NOMO-1 (cell line): Measurements from ENCODE around the gene DNAJC25.

ENCODE experiments used
- DNase-seq, 2 experiments: peaks; one replicate each; lab custom pipeline; 2025; ENCODE audit not compliant: unreplicated experiment in 2 of 2; lab: John Stamatoyannopoulos, UW

The DNAJC25 gene

DNA sequence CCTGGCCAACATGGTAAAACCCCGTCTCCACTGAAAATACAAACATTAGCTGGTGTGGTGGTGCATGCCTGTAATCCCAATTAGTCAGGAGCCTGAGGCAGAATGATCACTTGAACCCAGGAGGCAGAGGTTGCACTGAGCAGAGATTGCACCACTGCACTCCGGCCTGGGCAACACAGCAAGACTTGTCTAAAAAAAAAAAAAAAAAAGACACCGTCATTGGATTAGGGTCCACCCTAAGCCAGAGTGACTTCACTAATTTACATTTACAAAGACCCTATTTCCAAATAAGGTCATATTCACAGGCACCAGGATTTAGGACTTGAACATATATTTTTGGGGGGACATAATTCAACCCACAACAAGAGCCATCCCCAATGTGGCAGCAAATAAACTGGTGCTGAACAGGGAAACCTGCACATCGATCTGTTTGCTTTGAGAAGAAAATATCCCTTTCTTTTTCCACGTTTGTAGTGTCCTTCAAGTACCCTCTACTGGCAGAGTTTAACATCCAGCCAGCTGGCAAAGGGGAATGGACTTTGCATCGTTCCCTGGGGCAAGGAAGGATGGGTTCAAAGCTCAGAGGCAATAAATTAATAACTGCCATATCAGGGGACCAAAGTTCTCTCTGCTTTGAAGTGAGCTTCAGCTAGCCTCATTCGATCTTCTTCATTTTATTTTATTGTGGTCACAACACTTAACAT, 3.7 kb upstream of the DNAJC25 start:
- no peak for DNase-seq

DNA sequence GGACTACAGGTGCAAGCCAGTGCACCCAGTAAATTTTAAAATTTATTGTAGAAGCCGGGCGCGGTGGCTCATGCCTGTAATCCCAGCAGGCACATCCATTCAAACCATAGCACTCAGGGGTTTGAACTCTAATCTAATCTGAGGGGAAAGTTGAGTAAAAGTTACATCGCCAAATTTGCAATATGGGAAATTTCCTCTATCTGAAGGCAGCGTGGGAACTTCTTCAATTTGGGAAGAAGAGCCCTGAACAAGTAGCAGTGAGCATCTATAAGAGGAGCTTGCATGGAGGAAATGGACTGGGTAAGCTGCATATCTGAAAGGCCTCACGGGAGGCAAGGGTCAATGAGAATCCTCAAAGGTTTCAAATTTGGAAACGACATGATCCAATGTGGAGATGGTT, 2.7 kb upstream of the DNAJC25 start:
- DNase-seq, result no peak

DNA sequence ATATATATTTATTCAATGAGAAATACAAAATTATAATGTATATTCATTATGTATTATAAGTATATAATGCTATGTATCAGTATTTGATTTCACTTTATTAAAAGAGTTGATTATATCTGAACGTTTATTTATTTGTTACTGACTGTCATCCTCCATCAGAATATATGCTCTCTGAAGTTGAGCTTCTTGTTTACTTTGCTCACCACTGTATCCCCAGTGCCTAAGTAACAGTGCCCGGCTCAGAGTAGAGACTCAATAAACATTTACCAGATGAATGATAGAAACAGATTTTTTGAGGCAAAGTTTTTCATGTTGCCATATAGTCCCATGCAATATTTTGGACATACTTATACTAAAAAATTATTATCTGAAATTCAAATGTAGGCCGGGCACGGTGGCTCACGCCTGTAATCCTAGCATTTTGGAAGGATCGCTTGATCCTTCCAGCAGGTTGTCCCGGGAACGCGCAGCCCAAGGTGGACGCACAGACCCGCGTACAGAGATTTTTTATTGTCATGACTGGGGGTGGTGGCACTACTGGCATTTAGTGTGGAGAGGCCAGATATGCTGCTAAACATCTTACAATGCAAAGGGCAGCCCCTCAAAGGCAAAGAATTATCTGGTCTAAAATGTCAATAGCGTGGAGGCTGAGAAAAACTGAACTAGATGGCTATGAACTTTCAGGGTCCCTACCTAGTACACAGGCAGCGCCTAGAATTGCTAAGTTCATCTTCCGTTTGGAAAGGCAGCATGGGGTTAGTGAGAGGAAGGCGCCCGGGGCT, 761 bp upstream of the DNAJC25 start:
- DNase-seq, result peak in 1 of 2 experiments; percentile 49

DNA sequence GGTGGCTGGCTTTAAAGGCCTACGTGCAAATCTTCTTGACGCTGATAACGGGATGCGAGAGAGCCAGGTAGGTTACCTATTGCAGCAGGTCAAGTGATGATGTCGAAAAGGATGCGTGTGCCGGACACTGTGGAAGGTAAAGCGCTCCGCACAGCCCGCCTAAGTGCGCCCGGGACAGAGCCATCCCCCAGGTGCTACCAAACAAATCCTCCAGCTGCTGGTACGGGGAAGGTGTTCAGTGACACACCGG, 245 bp upstream of the DNAJC25 start:
- DNase-seq, result no peak

DNA sequence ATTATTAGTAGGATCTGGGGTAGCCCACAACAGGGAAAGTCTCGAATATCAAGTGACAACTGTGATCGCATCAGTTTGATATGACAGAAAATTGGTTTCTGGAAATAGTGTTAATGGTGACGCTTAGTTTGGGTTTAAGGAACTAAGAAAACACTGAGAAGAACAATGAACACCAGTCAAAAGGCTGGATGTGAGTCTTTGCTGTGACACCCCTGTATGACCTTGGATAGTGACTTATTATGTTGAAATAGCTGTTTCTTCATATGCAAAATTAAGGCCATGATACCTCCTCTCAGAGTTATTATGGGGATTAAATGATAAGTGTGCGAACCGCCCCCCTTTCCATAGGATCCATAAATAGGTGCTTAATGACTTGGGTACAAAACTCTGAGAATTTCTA, 926 bp downstream of the DNAJC25 start:
- peak; percentile 21 to 44 for DNase-seq

DNA sequence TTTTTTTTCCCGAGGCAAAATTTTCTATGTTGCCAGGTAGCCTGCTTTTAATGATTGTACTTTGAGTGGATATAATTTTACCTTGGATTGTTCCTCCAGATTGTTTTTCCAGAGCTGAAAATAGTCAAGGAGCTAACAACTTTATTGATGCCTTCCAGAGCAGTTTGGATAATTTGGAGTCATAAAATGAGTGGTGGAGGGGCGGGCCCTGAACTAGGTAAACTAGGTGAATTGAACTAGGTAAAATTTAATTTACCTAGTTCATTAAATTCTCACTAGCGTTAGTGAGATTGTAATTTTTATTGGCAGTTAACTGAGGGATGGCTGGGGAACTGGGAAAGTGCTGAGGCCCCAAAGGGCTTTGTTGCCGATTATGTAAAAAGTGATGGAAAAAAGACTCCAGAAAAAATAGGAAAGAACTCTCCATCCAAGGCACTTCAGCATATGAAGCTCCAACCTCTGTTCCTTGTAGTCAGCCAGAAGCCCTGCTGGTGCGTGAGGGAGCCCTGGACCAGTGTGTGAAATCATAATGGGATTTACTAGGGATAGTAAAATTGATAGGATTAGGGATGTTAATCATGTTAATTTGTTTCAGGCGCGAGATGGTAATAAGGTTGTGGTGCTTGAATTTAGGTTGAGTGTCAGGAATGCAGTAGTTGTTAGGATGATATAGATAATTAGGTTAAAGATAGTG, 1.7 kb downstream of the DNAJC25 start:
- DNase-seq, result no peak

DNA sequence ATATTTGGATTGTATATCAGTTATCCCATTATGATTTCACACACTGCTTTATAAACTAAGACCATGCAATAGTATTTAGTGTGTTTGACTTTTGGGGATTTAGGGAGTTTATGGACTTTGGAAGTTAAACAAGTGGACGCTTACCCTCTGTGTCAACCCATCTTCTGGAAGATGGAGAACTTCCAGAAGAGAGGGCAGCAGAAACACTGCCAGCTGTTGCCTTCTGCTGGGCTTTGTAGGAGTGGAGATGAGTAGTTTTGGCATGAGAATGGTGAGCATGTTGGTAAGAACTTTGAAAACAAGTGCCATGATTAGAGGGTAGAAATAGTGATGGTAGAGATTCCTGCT, 2.2 kb downstream of the DNAJC25 start:
- no peak for DNase-seq

DNA sequence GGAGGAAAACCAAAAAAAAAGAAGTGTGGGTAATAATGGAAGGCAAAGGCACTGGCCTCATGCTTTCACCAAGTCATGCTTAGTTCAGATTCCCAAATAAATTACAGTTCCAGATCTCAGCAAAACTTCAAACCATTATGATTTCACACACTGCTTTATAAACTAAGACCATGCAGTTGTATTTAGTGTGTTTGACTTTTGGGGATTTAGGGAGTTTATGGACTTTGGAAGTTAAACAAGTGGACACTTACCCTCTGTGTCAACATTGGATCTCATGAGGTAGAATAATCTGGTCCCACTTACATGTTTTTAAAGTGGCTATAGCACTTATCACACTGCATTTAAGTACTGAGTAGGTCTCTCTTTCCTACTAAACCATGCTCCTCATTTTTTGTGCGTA, 3.7 kb downstream of the DNAJC25 start:
- no peak for DNase-seq

DNA sequence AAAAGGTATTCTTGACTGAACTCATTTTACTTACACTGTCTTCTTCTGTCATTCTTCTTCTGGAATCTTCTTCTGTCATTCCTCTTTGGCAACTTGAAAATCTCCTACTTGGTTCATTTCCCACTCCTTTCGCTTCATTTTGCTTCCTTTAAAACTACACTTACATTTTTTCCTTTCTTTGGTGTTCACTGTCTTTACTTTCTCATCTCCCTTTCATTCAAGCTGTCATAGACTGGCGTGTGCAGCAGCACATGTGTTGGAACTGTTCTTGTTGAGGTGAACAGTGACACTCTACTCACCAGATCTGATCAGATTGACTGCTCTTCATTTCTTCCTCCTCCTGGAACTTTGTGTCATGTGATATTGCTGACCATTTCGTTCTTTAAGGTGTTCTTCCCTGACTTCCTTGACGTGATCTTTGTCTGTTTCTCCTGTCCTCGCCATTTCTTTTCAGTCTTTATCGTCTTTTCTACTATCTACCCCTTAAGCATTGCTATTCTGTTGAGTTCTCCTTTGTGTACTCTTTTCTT, 6.4 kb downstream of the DNAJC25 start:
- no peak for DNase-seq

DNA sequence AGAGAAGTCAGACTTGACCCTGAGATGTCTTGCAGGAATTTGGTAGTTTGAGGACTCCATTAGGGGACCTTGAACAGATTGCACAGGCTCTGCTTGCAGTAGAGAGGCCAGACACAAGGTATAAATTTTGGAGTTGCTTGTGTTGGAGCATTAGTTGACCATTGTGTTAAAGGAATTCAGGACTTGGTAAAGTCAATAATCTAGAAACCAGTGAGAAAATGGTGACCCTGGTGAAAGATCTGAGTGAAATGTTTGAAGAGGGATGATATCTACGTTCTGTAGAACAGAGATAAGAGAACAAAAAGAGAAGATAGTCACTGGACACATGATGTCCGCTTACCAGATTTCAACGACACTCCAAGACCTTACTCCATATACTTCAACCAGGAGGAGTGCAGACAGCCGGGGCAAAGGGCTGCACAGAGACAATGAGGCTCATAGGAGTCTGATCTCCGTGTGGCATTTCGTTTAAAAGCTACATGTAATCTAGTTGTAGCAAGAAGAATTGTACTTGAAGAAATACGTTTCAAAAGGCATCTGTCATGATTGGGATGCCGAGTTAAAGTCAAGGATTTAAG, 13.2 kb downstream of the DNAJC25 start:
- no peak for DNase-seq

DNA sequence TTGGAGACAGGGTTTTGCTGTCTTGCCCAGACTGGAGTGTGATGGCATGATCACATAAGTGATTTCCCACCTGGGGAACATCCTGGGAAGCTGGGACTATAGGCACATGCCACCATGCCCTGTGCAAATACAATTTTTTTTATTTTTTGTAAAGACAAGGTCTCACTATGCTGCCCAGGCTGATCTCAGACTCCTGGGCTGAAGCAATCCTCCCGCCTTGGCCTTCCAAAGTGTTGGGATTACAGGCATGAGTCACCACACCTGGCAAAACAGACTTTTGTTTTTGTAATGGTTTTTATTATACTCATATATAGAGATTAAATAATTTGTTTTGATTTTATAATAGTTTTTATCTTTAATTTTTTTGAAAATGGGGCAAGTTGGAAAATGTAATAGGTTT, 14.7 kb downstream of the DNAJC25 start:
- DNase-seq, result no peak

DNA sequence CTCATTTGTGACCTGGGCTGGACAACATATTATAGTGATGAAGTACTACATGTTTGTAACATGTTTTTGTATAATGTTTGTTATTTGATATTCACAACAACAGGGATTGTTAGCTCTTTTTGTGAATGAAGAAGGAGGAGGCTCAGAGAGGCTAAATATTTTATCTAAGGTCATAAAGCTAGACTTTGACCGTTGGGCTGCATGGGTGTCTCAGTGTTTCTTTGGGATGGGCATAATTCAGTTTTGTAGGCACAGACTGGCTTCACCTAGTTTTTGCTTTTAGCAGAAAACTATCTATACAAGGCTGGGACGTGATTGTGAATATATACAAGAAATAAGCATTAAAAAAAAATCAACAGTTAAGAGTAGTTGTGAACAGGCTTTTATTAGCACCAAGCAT, 15.3 kb downstream of the DNAJC25 start:
- no peak for DNase-seq

DNA sequence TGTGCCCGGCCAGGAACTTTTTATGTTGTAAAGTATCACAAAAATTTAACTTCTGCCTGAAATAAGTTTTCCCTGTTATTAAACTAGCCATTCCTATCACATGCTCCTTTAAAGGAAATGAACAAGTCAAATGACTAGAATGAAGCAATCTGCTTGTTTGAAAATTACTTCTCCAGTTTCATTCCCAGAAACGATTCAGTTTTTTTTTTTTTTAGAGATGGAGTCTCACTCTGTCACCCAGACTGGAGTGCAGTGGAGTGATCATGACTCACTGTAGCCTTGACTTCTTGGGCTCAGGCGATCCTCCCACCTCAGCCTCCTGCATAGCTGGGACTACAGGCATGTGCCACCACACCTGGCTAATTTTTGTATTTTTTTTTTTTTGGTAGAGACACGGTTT, 16.9 kb downstream of the DNAJC25 start:
- no peak for DNase-seq

DNA sequence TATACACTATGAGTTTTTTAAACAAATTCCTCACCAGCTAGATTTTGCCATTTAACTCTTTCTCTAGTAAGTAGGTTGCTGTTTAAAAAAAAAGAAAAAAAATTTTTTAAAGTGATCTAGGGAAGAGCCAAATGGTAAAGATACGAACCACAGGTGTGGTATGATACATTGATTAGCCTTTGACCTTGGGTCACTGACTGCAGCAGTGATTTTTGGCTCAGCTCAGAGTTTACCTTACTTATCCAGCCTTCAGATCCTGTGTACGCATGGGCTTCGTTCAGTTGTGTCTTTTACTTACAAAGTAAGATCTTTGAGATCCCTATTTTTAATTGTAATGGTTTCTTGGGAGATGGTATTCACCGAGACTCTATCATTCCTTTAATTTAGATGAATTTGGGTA, 17.9 kb downstream of the DNAJC25 start:
- no peak for DNase-seq

DNA sequence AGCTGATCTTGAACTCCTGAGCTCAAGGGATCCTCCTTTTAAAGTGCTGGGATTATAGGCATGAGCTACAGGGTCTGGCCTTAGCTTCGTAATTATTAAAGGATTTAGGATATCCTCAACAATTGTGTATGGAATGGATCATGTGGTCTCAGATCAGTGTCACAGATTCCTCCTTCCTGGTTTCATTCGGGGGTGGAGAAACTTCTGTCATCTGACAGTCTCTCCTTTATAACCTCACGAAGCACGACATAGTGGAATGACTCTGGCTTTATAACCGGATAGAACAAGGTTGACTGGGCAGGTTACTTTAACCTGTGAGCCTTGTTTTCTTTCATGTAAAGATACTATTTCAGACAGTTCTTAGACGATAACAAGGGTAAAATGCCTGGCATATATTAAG, 25.9 kb downstream of the DNAJC25 start:
- no peak for DNase-seq

DNA sequence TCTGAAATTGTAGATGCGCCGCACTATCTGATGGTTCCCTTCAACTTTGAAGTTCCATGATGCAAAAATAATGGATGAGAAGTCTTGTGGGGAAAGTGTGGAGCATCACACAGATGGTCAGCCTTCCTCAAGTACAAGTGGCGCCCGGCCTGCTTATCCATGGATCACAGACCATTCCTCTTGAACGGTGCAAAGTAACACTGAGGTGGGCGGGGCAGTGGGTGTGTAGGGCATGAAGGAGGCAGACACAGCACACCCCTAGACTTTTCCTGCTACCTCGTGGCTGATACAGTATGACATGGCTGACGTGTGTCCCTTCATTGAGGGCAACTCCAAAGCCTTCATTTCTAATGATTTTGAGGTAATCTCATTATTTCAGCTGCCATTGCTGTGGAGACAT, 27.8 kb downstream of the DNAJC25 start:
- no peak for DNase-seq

DNA sequence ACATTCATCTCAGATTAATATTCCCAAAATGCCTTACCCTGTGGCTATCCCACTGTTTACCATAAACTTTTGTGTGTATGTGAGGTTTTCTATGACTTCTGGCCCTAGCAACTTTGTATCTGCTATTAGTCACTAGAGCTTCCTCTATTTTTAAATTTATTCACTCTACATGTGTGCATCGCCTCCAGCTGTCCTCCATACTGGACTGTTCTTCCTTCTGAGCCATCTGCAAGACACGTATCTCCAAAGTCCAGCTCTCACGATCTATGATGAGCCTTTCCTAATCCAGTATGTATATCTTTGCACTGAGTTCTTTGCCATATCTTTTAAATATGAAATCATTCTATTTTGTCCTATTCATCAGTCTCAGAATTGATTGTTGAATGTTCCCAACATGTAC, 28.6 kb downstream of the DNAJC25 start:
- DNase-seq, result no peak

DNA sequence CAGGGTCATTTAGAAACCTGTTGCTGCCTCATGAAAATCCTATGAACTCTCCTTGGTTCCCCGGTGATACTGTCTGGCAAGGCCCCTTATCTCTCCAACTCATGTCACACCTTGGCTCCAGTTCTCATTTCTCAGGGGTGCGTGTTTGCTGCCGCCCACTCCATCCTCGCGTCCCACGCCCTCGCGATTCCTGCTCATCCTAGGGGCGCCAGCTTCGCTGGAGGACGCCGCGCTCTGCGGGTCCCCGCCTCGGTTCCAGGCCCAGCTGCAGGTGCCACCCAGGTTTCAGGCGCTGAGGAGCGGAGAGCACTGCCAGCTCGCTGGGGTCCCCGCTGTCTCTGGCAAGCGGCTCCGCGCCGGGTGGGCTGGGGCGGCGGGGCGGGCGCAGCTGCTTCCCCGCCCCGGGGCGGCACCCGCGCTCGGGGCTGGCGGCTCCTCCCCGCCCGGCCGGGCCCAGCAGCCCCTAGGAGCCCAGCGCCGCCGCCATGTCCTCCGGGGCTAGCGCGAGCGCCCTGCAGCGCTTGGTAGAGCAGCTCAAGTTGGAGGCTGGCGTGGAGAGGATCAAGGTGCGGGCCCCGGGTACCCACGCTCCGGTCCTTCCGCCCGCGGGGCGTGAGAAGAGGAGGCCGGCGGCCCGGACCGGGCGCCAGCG, 30.1 kb downstream of the DNAJC25 start, which contains the start of gene GNG10:
Gene GNG10 (plus strand): TSS at position 456 of the 652 bp plus-strand sequence. CDS start 30 bp downstream, at position 486.
- DNase-seq, result peak; percentile 34 to 40

DNA sequence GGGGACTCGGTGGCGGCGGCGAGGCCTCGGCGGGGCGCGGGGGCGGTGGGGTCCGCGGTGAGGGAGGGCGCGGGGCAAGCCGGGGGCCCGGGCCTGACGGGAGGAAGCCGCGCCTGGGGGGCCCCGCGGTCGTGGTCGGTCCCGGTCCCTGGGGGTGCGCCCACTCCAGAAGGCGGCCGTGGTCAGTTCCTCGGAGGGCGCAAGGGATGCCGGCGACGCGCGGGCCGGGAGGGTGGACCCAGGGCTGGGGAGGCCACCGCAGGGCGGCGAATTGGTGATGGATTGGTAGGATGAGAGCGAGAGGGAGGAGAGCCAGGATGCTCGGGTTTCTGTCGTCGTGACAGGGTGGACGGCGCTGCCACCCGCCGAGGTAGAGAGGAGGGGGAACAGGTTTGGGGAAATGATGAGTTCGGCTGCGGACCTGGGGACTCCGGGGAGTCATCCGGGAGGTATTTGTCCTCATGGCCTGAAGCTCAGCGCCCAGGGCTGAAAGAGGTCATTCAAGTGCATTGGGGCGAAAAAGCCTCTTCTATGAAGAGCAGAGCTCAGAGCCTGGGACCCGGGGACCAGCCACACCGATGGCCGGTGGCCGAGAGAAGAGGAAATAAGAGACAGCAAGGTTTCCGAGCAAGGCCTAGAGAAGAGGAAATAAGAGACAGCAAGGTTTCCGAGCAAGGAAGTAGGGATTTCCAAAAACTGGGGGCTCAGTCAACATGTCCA, 30.8 kb downstream of the DNAJC25 start:
- peak; percentile 35 to 49 for DNase-seq

DNA sequence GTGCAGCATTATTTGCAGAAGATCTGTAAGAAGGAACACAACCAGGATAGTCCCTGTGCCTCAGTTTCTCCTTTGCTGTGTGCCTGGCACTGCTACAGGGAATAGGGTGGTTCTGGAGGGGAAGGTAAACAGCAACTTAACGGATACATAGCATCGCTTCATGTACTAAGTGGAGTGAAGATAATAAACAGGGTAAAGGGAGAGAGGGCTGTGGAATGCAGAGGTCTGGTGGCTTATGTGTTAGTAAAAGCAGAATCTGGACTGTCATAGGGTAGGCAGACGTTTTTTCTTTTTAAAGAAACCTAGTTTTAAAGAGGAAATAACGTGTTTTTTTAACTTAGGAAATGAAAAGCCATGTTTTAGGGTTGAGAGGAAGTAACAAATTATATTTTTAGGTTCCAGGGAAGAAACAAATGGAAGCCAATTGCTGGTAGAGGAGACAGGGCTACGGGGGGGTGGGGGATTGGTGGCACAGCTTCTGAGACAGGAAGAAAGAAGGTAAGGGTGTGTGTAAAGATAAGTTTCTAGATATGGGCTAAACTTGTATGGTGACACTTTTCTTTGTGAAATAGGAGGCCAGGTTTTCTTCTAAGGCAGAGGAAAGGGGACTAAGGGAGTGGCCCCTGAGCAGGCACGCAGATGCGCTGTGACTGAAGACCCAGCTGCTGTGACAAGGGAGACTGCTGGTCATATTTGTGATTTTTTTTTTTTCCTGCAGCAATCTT, 31.6 kb downstream of the DNAJC25 start:
- DNase-seq, result peak in 1 of 2 experiments; percentile 10
